Endothelial cell of umbilical vein (primary cell): ENCODE results near the gene VWC2. TPM values are rescaled to one million over a fixed set of nuclear protein-coding genes. Genes with fewer than 3 reads are reported as not detected.

Experiments
- BruUV-seq: library from RNA; stranded (reverse); fragments of 400-500 nt; replicated peaks from 2 replicates; lab custom pipeline; 2021; lab: Mats Ljungman, UMichigan
- CTCF ChIA-PET: fragments of 300-600, 350-600 bp; sonication (Branson Sonifier 250); formaldehyde crosslinking; loops from one replicate; lab custom pipeline; 2021; ENCODE audit warnings: antibody characterized with exemption, inconsistent platforms; lab: Charles Lee
- POLR2A ChIA-PET: fragments of 300-600, 350-600 bp; sonication (Branson Sonifier 250); formaldehyde crosslinking; loops from one replicate; lab custom pipeline; 2021; ENCODE audit warnings: antibody characterized with exemption, inconsistent platforms; lab: Charles Lee
- DNase-seq: peaks from one replicate; pipeline ENCODE4 v3.0.0-alpha.2; 2011; ENCODE audit warnings: low read depth, low spot score
- FAIRE-seq: peaks from 2 replicates; lab custom pipeline; 2011; peaks lifted over from hg19 to GRCh38; lab: Jason Lieb, UNC
- H2AFZ ChIP-seq: 2 replicates; pipeline ENCODE4 v1.6.0; 2012; ENCODE audit warnings: low read depth, low read length, control low read depth, inconsistent platforms
- H3K27ac ChIP-seq: 2 replicates; pipeline ENCODE4 v1.5.1; 2011; ENCODE audit warnings: low read depth, mild to moderate bottlenecking, control low read depth, low read length, moderate library complexity; ENCODE audit not compliant: insufficient read depth
- H3K27me3 ChIP-seq, 2 experiments: 2 replicates each; pipeline versions ENCODE4 v1.6.0 to v1.6.1; 2011; ENCODE audit warnings: low read length in 2 of 2, mixed read lengths in 1 of 2; ENCODE audit not compliant: control insufficient read depth in 2 of 2, insufficient read depth in 2 of 2
- H3K36me3 ChIP-seq, 2 experiments: 2 replicates in 1 of 2; 3 replicates in 1 of 2; pipeline ENCODE4 v1.5.1; 2011; ENCODE audit warnings: low read length in 2 of 2, mild to moderate bottlenecking in 1 of 2, moderate library complexity in 1 of 2; ENCODE audit not compliant: control insufficient read depth in 2 of 2, insufficient read depth in 2 of 2; ENCODE audit errors: extremely low read depth in 1 of 2
- H3K4me1 ChIP-seq: 3 replicates; pipeline ENCODE4 v1.5.1; 2011; ENCODE audit warnings: mild to moderate bottlenecking, low read length; ENCODE audit not compliant: control insufficient read depth, insufficient read depth; ENCODE audit errors: extremely low read depth
- H3K4me2 ChIP-seq: 2 replicates; pipeline ENCODE4 v1.6.1; 2011; ENCODE audit warnings: low read length, control low read depth, mixed read lengths; ENCODE audit not compliant: insufficient read depth
- H3K4me3 ChIP-seq, 3 experiments: fragments of 200-600 bp in 1 of 3; sonication (generic), shearing (Covaris generic) in 1 of 3; replicated peaks in 1 of 3; 2 replicates each; pipeline ENCODE4 v1.5.1; 2011 to 2016; ENCODE audit warnings: control low read depth in 3 of 3, low read length in 3 of 3, mild to moderate bottlenecking in 2 of 3, inconsistent platforms in 1 of 3, low read depth in 1 of 3, moderate library complexity in 1 of 3; ENCODE audit not compliant: insufficient read depth in 1 of 3
- H3K79me2 ChIP-seq: 2 replicates; pipeline ENCODE4 v1.6.0; 2012; ENCODE audit warnings: low read length, inconsistent platforms; ENCODE audit not compliant: control insufficient read depth, insufficient read depth
- H3K9ac ChIP-seq: replicated peaks from 2 replicates; pipeline ENCODE3; 2011; ENCODE audit warnings: low read length, control low read depth; ENCODE audit not compliant: insufficient read depth; ENCODE audit errors: extremely low read depth
- H3K9me1 ChIP-seq: replicated peaks from 3 replicates; pipeline ENCODE4 v1.6.0; 2011; ENCODE audit warnings: mild to moderate bottlenecking, low read length; ENCODE audit not compliant: control insufficient read depth, insufficient read depth; ENCODE audit errors: extremely low read depth
- H3K9me3 ChIP-seq: replicated peaks from 2 replicates; pipeline ENCODE4 v1.5.1; 2012; ENCODE audit warnings: low read length, inconsistent platforms; ENCODE audit not compliant: control insufficient read depth, insufficient read depth
- H4K20me1 ChIP-seq: replicated peaks from 2 replicates; pipeline ENCODE3; 2011; ENCODE audit warnings: mild to moderate bottlenecking, low read length; ENCODE audit not compliant: control insufficient read depth, insufficient read depth; ENCODE audit errors: extremely low read depth
- EZH2 ChIP-seq: IDR thresholded peaks from 2 replicates; pipeline ENCODE4 v1.6.1; 2012; ENCODE audit warnings: borderline replicate concordance, low read depth, mild to moderate bottlenecking, moderate library complexity, low read length, inconsistent platforms; ENCODE audit not compliant: severe bottlenecking
- FOS ChIP-seq: IDR thresholded peaks from 2 replicates; pipeline ENCODE4 v1.6.1; 2011; ENCODE audit warnings: mild to moderate bottlenecking, low read length, moderate library complexity, borderline replicate concordance; ENCODE audit not compliant: insufficient read depth
- GATA2 ChIP-seq: IDR thresholded peaks from 2 replicates; pipeline ENCODE4 v1.7.0; 2011; ENCODE audit warnings: low read depth, mild to moderate bottlenecking, moderate library complexity, mixed read lengths, low read length; ENCODE audit not compliant: insufficient read length, insufficient read depth
- JUN ChIP-seq: IDR thresholded peaks from 2 replicates; pipeline ENCODE4 v1.6.1; 2011; ENCODE audit warnings: borderline replicate concordance, low read depth; ENCODE audit not compliant: insufficient read length, insufficient read depth
- MAX ChIP-seq: IDR thresholded peaks from 2 replicates; pipeline ENCODE4 v1.6.1; 2011; ENCODE audit not compliant: insufficient read depth, insufficient read length
- MYC ChIP-seq: IDR thresholded peaks from one replicate; pipeline ENCODE4 v1.6.1; 2011; ENCODE audit warnings: mild to moderate bottlenecking, low read depth, low read length
- POLR2A ChIP-seq: IDR thresholded peaks from 2 replicates; pipeline ENCODE4 v1.6.1; 2012; ENCODE audit warnings: low read depth, mild to moderate bottlenecking, control low read depth, low read length
- POLR2AphosphoS5 ChIP-seq: IDR thresholded peaks from 2 replicates; pipeline ENCODE4 v1.6.1; 2012; ENCODE audit warnings: low read depth, mild to moderate bottlenecking, control low read depth, low read length, moderate library complexity; ENCODE audit not compliant: insufficient read depth
- dilution Hi-C: fragments of 300-500 bp; cut with MboI; formaldehyde crosslinking; loops from one replicate; pipeline ENCODE4 v1.15.0; 2019; ENCODE audit warnings: low sequenced_read_pairs; ENCODE audit not compliant: extremely low pct_ligation_motif_present
- intact Hi-C: fragments of 100-400 bp; cut with micrococcal nuclease; formaldehyde crosslinking; loops from one replicate; pipeline ENCODE4 v1.10.0; 2022
- polyA plus RNA-seq, 4 experiments: library from polyadenylated mRNA; depleted of rRNA in 3 of 4; stranded (reverse) in 3 of 4; unstranded in 1 of 4; fragments of >200 nt; gene quantifications; 2 replicates each; pipeline versions ENCODE4 v1.2.1 to v1.2.3, GENCODE V29; 2011 to 2012; ENCODE audit warnings: missing spikeins in 1 of 4
- total RNA-seq: library from RNA; stranded (reverse); gene quantifications from 2 replicates; pipeline ENCODE4 v1.2.3, GENCODE V29; 2021
- TF ChIP-seq, protein P1 (sequence below), 2 donors: IDR thresholded peaks; 1 replicate in 1 of 2; 2 replicates in 1 of 2; pipeline ENCODE4 v1.5.1; 2011; ENCODE audit warnings: low read length in 2 of 2, mild to moderate bottlenecking in 2 of 2, moderate library complexity in 2 of 2, control low read depth in 1 of 2, inconsistent platforms in 1 of 2, low read depth in 1 of 2; ENCODE audit not compliant: insufficient read depth in 1 of 2; ENCODE audit errors: extremely low read depth in 1 of 2

Gene VWC2
- total and polyA plus RNA-seq, 2 donors (not counting 3 experiments of a cell fraction or from before 2014, with no cell fraction given) = not detected

DNA sequence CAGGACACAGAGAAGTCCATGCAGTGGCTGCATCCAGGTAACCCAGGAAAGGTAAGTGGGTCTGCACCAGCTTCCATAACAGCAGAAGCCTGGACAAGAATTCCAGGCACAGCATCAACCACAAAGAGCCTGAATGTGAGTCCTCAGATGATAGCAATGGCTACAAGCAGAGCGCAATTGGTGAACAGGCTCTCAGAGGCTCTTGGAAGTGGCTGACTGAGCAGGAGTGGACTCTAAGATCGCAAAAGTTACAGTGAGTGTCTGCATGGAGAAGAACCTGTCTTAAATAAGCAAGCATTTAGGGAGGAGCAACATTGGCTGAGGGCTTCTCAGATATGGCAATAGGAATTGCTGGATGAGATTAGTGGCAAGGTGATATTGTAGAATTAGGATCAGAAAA is 41.6 kb upstream of the VWC2 start:
- intact Hi-C loops = no loop called here
- no peaks in the 10 kb centered on the region for H3K79me2 ChIP-seq
- no peaks in the 10 kb centered on the region for H3K36me3 ChIP-seq
- no peaks in the 10 kb centered on the region for H3K9me1 ChIP-seq
- peaks cover 2% of the 10 kb centered on the region for H3K9me3 ChIP-seq
- no peak overlapping the region for H2AFZ ChIP-seq
- H3K4me1 ChIP-seq = no peaks in the 10 kb centered on the region
- TF ChIP-seq POLR2AphosphoS5 (no peak), FOS (no peak), EZH2 (no peak), MAX (no peak), JUN (no peak), GATA2 (no peak), POLR2A (no peak), MYC (no peak)
- TF ChIP-seq, protein P1, sequence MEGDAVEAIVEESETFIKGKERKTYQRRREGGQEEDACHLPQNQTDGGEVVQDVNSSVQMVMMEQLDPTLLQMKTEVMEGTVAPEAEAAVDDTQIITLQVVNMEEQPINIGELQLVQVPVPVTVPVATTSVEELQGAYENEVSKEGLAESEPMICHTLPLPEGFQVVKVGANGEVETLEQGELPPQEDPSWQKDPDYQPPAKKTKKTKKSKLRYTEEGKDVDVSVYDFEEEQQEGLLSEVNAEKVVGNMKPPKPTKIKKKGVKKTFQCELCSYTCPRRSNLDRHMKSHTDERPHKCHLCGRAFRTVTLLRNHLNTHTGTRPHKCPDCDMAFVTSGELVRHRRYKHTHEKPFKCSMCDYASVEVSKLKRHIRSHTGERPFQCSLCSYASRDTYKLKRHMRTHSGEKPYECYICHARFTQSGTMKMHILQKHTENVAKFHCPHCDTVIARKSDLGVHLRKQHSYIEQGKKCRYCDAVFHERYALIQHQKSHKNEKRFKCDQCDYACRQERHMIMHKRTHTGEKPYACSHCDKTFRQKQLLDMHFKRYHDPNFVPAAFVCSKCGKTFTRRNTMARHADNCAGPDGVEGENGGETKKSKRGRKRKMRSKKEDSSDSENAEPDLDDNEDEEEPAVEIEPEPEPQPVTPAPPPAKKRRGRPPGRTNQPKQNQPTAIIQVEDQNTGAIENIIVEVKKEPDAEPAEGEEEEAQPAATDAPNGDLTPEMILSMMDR (IDR thresholded peaks at IDR 0.05; ENCODE audit: extremely low read depth in 1 of 2, insufficient read depth in 1 of 2, low read depth in 1 of 2, low read length in 2 of 2) = no peak
- no peak overlapping the region for H3K9ac ChIP-seq
- H4K20me1 ChIP-seq = no peaks in the 10 kb centered on the region
- ChIA-PET POLR2A (no interaction called here), CTCF (no interaction called here)
- FAIRE-seq (no peak), DNase-seq (no peak)
- BruUV-seq = no TSS peak
- H3K4me2 ChIP-seq = no peak overlapping the region
- no peak overlapping the region for H3K27ac ChIP-seq
- dilution Hi-C loops = no loop called here
- H3K27me3 ChIP-seq = no peaks in the 10 kb centered on the region
- H3K4me3 ChIP-seq = no peak overlapping the region
